ENCODE data around the gene ZNF568. TPM values are rescaled to one million over a fixed set of nuclear protein-coding genes. Genes with fewer than 3 reads are reported as not detected.

The ZNF568 gene
- total RNA-seq, 2 donors from 2014 or later, result 9.2 to 14.1 TPM

DNA sequence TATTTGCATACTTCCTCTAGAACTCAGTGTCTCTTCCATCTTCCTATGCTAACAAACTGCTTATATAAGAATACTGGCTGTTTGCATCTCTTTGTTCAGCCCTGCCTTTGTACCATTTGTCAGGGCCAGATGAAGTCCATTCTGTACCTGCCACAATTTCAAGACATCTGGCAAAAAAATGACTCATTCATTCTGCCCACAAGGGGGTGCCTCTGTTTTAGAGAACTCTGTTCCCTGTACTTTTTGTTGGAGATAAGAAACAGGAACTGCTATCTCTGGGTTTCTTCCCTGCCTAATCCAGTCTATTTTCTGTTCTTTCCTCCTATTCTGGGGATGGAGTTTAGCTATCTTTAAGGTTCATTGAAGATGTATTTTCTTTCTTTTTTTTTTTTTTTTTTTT lies 23.0 kb downstream of the ZNF568 start:
- TF ChIP-seq CTCF (IDR thresholded peaks at IDR 0.05), result no peak
- TF ChIP-seq POLR2A (IDR thresholded peaks at IDR 0.05), result no peak
- TF ChIP-seq POLR2AphosphoS5 (IDR thresholded peaks at IDR 0.05), result no peak
- Histone ChIP-seq H3K4me1 (replicated peaks) (no peaks in the 10 kb centered on the region), H3K4me3 (no peak overlapping the region), H3K9me3 (no peaks in the 10 kb centered on the region), H3K27me3 (replicated peaks; ENCODE audit: insufficient read depth) (no peaks in the 10 kb centered on the region), H3K27ac (no peak overlapping the region), H3K36me3 (peaks cover 4 to 14% of the 10 kb centered on the region in 2 donors)
- DNase-seq (ENCODE audit: low spot score), result no peak
- intact Hi-C loops (cut with DNase I), result no loop called here

- Histone ChIP-seq H3K9me3 (peaks cover 10% of the 10 kb centered on the region), H3K27ac (no peak overlapping the region), H3K4me1 (replicated peaks) (no peaks in the 10 kb centered on the region), H3K27me3 (replicated peaks; ENCODE audit: insufficient read depth) (no peaks in the 10 kb centered on the region), H3K4me3 (no peak overlapping the region), H3K36me3 (peaks cover 0 to 8% of the 10 kb centered on the region in 2 donors)
- no peak for DNase-seq (ENCODE audit: low spot score)
- TF ChIP-seq POLR2AphosphoS5 (IDR thresholded peaks at IDR 0.05) (no peak), CTCF (IDR thresholded peaks at IDR 0.05) (no peak), POLR2A (IDR thresholded peaks at IDR 0.05) (no peak)
- 95% methylated on average over 5 of the region's 5 CpGs for WGBS
- intact Hi-C loops (cut with DNase I), result no loop called here
Measured at GRCh38 chr19:36950335-36951119, 34.4 kb downstream of the ZNF568 start.

DNA sequence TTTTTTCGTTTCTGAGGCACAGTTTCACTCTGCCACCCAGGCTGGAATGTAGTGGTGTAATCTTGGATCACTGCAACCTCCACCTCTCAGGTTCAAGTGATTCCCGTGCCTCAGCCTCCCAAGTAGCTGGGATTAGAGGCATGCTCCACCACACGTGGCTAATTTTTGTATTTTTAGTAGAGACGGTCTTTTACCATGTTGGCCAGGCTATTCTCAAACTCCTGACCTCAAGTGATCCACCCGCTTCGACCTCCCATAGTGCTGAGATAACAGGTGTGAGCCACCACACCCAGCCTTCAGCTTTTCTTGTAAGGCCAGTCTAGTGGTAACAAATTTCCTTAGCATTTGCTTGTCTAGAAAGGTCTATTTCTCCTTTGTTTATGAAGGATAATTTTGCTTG lies 46.2 kb downstream of the ZNF568 start:
- Histone ChIP-seq H3K9me3 (no peaks in the 10 kb centered on the region), H3K36me3 (no peaks in the 10 kb centered on the region), H3K4me3 (no peak overlapping the region), H3K27ac (no peak overlapping the region), H3K27me3 (replicated peaks; ENCODE audit: insufficient read depth) (no peaks in the 10 kb centered on the region), H3K4me1 (replicated peaks) (no peaks in the 10 kb centered on the region)
- TF ChIP-seq CTCF (IDR thresholded peaks at IDR 0.05), result no peak
- TF ChIP-seq POLR2AphosphoS5 (IDR thresholded peaks at IDR 0.05), result no peak
- TF ChIP-seq POLR2A (IDR thresholded peaks at IDR 0.05), result no peak
- intact Hi-C loops (cut with DNase I), result no loop called here
- WGBS, result 87% methylated on average over 6 of the region's 6 CpGs
- DNase-seq (ENCODE audit: low spot score), result no peak

DNA sequence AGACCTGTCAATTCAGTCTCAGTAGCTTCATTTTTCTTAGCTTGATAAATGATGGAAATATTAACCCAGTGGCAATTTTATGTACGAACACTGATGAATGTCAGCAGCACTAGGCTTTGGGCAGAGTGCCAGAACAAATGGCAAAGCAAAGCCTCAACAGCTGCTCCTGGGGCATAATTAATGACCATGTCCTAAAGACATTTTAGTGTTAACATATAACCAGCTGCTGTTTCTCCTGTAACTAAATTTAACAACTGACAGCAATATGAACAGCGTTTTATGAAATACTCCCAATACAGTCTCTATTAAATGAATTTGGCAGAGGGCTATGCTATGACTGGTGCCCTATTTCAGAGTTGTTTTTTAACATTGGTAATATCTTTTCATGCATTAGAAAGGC lies 47.1 kb downstream of the ZNF568 start:
- Histone ChIP-seq H3K9me3 (no peaks in the 10 kb centered on the region), H3K4me3 (no peak overlapping the region), H3K4me1 (replicated peaks) (no peaks in the 10 kb centered on the region), H3K27me3 (replicated peaks; ENCODE audit: insufficient read depth) (no peaks in the 10 kb centered on the region), H3K36me3 (no peaks in the 10 kb centered on the region), H3K27ac (no peak overlapping the region)
- DNase-seq (ENCODE audit: low spot score), result no peak
- intact Hi-C loops (cut with DNase I), result no loop called here
- WGBS, result 46% methylated on average over 2 of the region's 2 CpGs
- no peak for TF ChIP-seq POLR2A (IDR thresholded peaks at IDR 0.05)
- no peak for TF ChIP-seq POLR2AphosphoS5 (IDR thresholded peaks at IDR 0.05)
- TF ChIP-seq CTCF (IDR thresholded peaks at IDR 0.05), result no peak

GRCh38 chr19:36972571-36972970 lies 56.4 kb downstream of the ZNF568 start:
- peak overlapping the region; percentile 75 to 79 for H3K27ac ChIP-seq
- peak overlapping the region; percentile 51 to 55 for H3K4me3 ChIP-seq
- peaks cover 4% of the 10 kb centered on the region for H3K4me1 ChIP-seq (replicated peaks)
- DNase-seq (ENCODE audit: low spot score), result no peak
- H3K27me3 ChIP-seq (replicated peaks; ENCODE audit: insufficient read depth), result no peaks in the 10 kb centered on the region
- 14% methylated on average over 15 of the region's 25 CpGs for WGBS
- H3K9me3 ChIP-seq, result no peaks in the 10 kb centered on the region
- H3K36me3 ChIP-seq, result no peaks in the 10 kb centered on the region
- intact Hi-C loops (cut with DNase I), result loop anchor here (5.0 kb wide), 1 partner anchor 245 kb away; the partner anchor contains the start of gene ZNF383
- TF ChIP-seq POLR2A (IDR thresholded peaks at IDR 0.05), result no peak
- TF ChIP-seq CTCF (IDR thresholded peaks at IDR 0.05), result no peak
- TF ChIP-seq POLR2AphosphoS5 (IDR thresholded peaks at IDR 0.05), result no peak
